Fibroblast of mammary gland (primary cell): ENCODE measurements around the gene LINGO1.

ENCODE experiments used
- DNase-seq: peaks from one replicate; pipeline ENCODE4 v3.0.0-alpha.2; 2010; ENCODE audit warnings: low read depth
- H3K4me3 ChIP-seq: 2 replicates; pipeline ENCODE4 v1.5.1; 2011; ENCODE audit warnings: low read depth, mild to moderate bottlenecking, low read length, moderate library complexity; ENCODE audit not compliant: control insufficient read depth
- TF ChIP-seq, protein P1 (sequence below): conservative IDR thresholded peaks from 2 replicates; pipeline ENCODE4 v1.5.1; 2011; ENCODE audit warnings: low read depth, low read length, inconsistent platforms; ENCODE audit not compliant: control insufficient read depth, insufficient read depth

LINGO1 gene

DNA sequence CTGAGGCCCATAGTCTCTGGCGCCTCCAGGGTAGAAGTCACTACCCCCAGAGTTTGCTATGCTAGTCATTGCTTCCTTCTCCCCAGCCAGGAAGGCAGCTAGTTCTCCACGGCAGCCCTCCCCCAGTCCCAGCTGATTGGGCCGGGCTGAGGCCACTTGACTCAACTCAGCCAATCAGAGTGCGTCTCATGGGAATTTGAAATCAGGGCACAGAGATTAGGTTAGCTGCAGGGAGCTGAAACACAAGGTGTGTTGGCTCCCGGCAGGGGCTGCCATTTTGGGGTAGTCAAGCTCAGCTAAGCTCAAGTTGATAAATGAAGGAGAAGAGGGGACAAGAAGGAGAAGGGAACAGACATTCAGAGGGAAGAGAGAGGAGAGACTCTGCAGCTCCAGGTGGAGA lies 32.8 kb downstream of the LINGO1 start:
- DNase-seq: peak; percentile 18
- H3K4me3 ChIP-seq: no peak overlapping the region
- TF ChIP-seq, protein P1, sequence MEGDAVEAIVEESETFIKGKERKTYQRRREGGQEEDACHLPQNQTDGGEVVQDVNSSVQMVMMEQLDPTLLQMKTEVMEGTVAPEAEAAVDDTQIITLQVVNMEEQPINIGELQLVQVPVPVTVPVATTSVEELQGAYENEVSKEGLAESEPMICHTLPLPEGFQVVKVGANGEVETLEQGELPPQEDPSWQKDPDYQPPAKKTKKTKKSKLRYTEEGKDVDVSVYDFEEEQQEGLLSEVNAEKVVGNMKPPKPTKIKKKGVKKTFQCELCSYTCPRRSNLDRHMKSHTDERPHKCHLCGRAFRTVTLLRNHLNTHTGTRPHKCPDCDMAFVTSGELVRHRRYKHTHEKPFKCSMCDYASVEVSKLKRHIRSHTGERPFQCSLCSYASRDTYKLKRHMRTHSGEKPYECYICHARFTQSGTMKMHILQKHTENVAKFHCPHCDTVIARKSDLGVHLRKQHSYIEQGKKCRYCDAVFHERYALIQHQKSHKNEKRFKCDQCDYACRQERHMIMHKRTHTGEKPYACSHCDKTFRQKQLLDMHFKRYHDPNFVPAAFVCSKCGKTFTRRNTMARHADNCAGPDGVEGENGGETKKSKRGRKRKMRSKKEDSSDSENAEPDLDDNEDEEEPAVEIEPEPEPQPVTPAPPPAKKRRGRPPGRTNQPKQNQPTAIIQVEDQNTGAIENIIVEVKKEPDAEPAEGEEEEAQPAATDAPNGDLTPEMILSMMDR: no peak

DNA sequence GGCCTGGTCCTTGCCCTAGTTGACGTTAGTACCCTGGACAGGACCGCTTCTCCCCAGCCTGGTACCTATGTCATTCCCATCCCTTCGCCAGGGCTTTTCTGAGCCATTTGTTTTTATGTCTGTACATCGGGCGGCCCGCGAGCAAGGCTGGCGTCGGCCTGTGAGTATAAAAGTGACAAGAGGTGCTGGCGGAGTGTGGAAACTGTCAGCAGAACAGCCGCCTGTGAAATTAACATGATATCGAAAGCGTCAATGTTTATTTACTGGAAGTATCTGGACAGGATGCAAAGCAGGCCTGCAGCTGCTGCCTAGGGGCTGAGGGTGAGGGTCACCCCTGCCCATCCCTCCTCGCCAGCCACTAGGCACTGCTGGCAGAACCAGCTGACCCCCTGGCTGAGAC lies 33.4 kb downstream of the LINGO1 start:
- DNase-seq: no peak
- no peak overlapping the region for H3K4me3 ChIP-seq
- TF ChIP-seq, protein P1: no peak

DNA sequence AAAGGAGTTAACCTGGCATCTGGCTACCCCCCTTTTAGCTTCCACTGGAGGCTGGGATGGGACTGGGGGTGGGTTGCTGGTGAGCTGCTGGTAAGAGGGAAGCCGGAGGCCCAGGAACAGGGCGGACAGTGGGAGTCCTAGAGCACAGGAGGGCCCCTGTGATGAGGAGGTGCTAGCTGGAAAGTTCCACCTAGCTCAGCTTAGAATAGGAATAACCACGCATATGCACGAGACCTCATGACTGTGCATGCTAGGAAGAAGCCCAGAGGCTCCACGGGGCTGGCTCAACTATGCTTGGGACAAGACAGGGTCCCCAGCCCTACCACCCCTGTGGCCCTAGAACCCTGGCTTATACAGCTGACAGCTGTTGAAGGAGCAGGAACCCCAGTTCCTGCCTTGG lies 34.1 kb downstream of the LINGO1 start:
- no peak overlapping the region for H3K4me3 ChIP-seq
- TF ChIP-seq, protein P1: no peak
- DNase-seq: no peak

DNA sequence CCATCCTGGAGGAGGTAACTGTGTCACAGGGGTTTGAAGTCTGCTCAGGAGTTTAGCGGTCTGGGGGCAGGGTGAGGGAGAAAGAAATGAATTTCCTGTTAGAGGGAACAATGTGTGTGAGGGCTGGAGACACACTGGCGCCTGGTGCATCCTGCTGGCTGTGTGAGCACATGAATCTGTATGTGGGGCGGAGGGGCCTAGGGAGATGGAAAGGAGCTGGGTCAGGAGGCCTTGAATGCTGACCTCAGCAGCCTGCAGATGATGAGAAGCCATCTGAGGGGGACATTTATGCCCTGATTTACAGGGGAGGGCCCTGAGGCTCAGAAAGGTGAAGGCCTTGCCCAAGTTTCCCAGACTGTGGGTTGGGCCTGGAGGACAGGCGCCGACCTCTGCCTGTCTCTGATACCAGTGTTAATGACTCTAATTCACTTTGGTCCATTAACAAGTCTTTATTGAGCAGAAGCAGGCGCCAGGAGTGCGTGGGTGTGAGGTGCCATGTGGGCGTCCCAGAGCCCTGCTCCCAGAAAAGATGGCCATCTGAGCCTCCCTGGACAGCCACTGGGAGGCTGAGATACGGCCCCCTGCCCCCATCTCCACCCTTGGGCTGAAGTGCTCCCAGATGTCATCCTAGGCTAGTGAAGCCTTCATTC lies 34.8 kb downstream of the LINGO1 start:
- no peak overlapping the region for H3K4me3 ChIP-seq

DNA sequence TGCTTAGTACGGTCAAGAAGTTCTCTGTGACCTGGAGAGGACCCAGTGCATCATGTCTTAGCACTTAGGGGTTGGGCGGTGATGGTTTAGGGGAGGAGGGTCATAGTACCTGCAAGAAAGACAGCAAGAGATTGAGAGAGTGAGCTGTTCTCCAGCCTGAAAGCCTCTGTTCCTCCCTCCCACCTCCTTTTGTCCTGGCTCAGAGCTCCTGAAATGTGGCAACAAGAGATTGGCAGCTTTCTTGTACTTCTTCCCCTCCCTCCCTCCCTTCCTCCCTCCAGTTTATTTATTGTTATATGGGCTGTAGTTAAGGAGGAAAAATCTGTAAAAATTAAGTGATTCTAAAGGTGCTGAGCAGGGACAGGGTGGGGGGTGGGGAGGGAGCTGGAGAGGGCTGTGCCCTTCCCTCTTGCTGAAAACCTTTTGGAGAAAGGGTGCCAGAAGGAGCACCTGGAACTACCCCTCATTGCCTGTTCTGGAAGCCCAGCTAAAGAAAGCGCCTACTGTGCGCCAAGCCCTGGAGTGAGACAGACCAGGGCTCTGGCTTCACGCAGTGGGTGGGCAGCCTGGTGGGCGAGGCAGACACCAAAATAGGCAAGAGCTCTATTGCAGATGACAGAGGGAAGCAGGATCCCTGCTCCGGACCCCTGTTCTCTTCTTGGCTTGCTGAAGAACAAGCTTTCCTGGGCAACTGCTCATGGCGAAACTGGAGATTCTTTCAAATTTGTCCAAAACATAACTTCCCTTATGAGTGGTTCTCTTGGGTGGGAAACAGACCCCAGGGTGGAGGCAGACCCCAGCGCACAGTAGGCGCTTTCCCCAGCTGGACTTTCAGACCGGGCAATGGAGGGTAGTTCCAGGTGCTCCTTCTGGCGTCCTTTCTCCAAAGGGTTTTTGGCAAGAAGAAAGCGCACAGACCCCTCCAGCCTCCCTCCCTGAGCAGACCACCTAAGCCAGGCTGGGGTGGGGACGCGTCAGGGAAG lies 35.6 kb downstream of the LINGO1 start:
- no peak for DNase-seq
- H3K4me3 ChIP-seq: no peak overlapping the region
- TF ChIP-seq, protein P1: no peak

More for the DNA sequence above, 34.8 kb downstream of the LINGO1 start:
- no peak for DNase-seq
- TF ChIP-seq, protein P1: no peak

DNA sequence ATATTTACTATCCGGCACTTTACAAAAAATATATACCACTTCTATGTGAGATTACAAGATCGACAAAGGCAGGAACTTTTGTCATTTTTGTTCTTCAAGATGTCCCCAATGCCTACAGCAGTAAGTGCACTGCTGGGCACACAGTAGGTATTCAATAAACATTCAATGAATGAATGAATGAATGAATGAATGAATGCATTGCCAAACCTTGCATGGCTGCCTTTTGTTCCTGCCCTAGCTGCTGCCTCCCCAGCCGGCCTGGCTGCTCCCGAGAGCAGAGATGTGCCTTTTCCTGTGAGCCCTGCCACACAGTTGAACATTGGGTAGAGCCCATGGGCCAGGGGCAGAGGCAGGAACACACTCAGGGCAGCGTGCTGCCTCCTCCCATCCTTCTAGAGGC lies 37.5 kb downstream of the LINGO1 start:
- TF ChIP-seq, protein P1: no peak
- H3K4me3 ChIP-seq: no peak overlapping the region

More for the DNA sequence above, 37.5 kb downstream of the LINGO1 start:
- DNase-seq: no peak
